Measurements from ENCODE around the gene PRKACA. TPM values are rescaled to one million over a fixed set of nuclear protein-coding genes. Genes with fewer than 3 reads are reported as not detected.

Gene PRKACA
- total and polyA plus RNA-seq, 2 donors: 41.8 to 91.4 TPM

GRCh38 chr19:14139944-14140343 lies 22.4 kb upstream of the PRKACA start:
- DNase-seq (ENCODE audit: extremely low spot score): no peak
- H3K4me1 ChIP-seq (ENCODE audit: insufficient read depth): no peaks in the 10 kb centered on the region
- WGBS: 78% methylated on average over 9 of the region's 9 CpGs
- no peak overlapping the region for H3K27ac ChIP-seq (ENCODE audit: low read depth)
- no peak overlapping the region for H3K4me3 ChIP-seq (ENCODE audit: low read depth, low read length)
- no peaks in the 10 kb centered on the region for H3K36me3 ChIP-seq (ENCODE audit: insufficient read depth)

DNA sequence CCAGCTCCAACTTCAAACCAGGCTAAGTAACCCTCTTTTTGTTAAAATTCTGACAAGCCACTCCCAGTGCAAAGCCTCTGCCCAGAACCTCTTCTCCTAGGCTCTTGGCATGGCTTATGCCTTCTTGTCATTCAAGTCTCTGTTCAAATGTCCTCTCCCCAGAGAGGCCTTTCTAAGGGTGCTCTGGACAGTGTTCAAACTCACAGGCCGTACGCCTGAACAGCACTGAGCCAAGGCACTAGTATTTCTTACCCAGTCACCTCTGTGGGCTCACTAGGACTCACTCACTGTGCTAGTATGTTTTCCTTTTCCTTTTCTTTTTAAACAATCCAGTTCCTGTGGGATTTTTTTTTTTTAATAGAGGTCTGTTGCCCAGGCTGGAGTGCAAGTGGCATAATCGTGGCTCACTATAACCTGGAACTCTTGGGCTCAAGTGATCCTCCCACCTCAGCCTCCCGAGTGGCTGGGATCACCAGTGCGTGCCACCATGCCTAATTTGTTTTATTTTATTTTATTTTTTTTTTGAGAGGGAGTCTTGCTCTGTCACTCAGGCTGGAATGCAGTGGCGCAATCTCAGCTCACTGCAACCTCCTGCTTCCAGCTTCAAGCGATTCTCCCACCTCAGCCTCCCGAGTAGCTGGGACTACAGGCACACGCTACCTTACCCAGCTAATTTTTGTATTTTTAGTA lies 21.2 kb upstream of the PRKACA start:
- WGBS: 83% methylated on average over 9 of the region's 9 CpGs
- H3K27ac ChIP-seq (ENCODE audit: low read depth): no peak overlapping the region
- no peak overlapping the region for H3K4me3 ChIP-seq (ENCODE audit: low read depth, low read length)
- H3K4me1 ChIP-seq (ENCODE audit: insufficient read depth): no peaks in the 10 kb centered on the region
- no peak for DNase-seq (ENCODE audit: extremely low spot score)
- no peaks in the 10 kb centered on the region for H3K36me3 ChIP-seq (ENCODE audit: insufficient read depth)

DNA sequence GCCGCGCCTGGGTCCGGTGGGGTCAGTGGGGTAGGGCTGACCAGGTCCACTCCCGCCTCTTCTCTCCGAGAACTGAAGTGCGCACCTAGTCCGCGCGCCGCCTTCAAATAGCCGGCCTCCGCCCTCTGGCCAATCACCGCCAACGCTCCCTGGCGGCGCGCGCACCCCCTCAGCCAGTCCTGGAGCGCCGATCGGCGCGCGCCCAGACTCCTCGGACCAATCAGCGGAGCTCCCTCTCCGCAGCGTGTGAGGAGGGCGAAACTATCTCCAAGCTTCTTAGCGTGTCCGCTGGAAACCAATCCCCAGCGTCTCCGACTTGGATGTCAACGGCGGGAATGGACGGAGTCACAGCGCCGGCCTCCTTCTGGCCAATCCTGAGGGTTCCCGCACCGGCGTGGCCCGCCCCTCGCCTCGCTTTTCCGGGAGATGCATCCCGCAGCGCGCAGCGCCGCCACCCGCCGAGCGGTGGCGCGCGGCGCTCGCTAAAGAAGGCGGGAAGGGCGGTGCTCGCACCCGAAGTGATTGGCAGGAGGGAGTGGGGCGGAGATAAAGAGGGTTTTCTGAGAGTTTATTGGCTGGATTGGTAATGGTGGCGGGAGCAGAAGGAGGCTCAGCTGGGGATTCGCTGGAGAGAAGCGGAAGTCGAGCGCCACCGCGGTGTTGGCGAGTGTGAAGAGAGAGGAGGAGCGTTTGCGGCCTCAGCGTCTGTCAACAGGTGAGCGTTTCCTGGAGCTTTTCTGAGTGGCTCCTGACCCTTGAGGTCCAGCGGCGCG lies 19.1 kb upstream of the PRKACA start, which contains the start of gene ASF1B:
Gene ASF1B, minus strand, starts transcription at position 81 of the 773 bp plus-strand sequence. CDS start 133 bp downstream, outside the sequence.
- peak within 1 kb of the TSS; percentile 53 for H3K4me3 ChIP-seq (ENCODE audit: low read depth, low read length)
- no peaks in the 10 kb centered on the region for H3K36me3 ChIP-seq (ENCODE audit: insufficient read depth)
- WGBS: under 1% methylated on average over 78 of the region's 78 CpGs
- H3K4me1 ChIP-seq (ENCODE audit: insufficient read depth): no peaks in the 10 kb centered on the region
- H3K27ac ChIP-seq (ENCODE audit: low read depth): peak within 1 kb of the TSS; percentile 89
- peak; percentile 99 for DNase-seq (ENCODE audit: extremely low spot score)

GRCh38 chr19:14135985-14136508 lies 18.5 kb upstream of the PRKACA start:
- no peaks in the 10 kb centered on the region for H3K36me3 ChIP-seq (ENCODE audit: insufficient read depth)
- no peaks in the 10 kb centered on the region for H3K4me1 ChIP-seq (ENCODE audit: insufficient read depth)
- DNase-seq (ENCODE audit: extremely low spot score): no peak
- H3K4me3 ChIP-seq (ENCODE audit: low read depth, low read length): peak overlapping the region; percentile 32
- under 1% methylated on average over 38 of the region's 38 CpGs for WGBS
- peak overlapping the region; percentile 3 for H3K27ac ChIP-seq (ENCODE audit: low read depth)

GRCh38 chr19:14135355-14135754 lies 17.8 kb upstream of the PRKACA start:
- no peak overlapping the region for H3K4me3 ChIP-seq (ENCODE audit: low read depth, low read length)
- DNase-seq (ENCODE audit: extremely low spot score): no peak
- 44% methylated on average over 6 of the region's 6 CpGs for WGBS

DNA sequence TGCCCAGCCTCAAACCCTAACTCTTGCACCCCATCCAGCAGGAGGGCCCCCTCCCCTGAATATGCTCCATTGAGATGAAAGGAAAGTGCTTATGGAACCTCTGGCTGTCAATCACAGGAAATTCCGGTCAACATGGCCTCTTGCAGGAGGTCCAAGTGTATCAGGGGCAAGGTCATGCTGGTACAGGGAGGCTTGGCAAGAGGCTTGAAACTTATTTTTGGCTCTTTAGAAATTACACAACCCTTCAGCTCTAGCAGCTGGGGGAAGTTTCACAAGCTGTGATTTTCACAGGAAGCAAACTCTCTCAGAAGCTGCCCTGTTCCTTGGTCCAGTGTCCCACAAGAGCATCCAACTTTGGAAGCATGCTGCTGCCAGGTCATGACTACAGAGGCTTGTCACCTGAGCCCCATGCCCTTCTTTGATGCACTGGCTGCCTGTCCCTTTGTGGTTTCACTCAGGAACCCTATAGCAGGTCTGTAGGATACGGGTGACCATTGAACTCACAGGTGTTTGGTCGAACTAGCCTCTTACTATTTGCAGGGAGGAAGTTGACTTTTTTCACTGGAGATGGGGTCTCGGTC lies 10.5 kb upstream of the PRKACA start:
- no peaks in the 10 kb centered on the region for H3K36me3 ChIP-seq (ENCODE audit: insufficient read depth)
- 88% methylated on average over 4 of the region's 4 CpGs for WGBS
- DNase-seq (ENCODE audit: extremely low spot score): no peak
- H3K4me3 ChIP-seq (ENCODE audit: low read depth, low read length): no peak overlapping the region
- no peaks in the 10 kb centered on the region for H3K4me1 ChIP-seq (ENCODE audit: insufficient read depth)
- H3K27ac ChIP-seq (ENCODE audit: low read depth): no peak overlapping the region

More at GRCh38 chr19:14135355-14135754, 17.8 kb upstream of the PRKACA start:
- Histone ChIP-seq H3K27ac (ENCODE audit: low read depth) (no peak overlapping the region), H3K36me3 (ENCODE audit: insufficient read depth) (no peaks in the 10 kb centered on the region), H3K4me1 (ENCODE audit: insufficient read depth) (no peaks in the 10 kb centered on the region)

DNA sequence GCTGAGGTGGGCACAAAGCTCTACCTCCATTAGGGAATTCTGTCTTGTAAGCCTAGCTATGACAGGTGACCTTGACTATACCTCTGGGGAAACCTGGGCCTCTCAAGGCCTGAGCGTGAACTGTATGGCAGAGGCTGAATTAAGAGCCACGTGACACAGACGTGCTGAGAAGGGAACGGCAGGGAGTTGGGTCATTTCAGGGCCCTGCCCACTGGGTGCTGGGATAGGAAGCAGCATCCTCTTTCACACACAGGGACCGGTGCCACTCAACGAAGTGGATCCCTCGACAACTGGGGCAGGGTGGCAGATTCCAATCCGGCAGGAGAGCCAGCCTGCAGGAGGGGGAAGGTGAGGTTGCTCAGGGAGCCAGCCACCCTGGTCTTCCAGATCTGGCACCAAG lies 9.6 kb upstream of the PRKACA start:
- Histone ChIP-seq H3K36me3 (ENCODE audit: insufficient read depth) (no peaks in the 10 kb centered on the region), H3K4me1 (ENCODE audit: insufficient read depth) (no peaks in the 10 kb centered on the region), H3K27ac (ENCODE audit: low read depth) (no peak overlapping the region), H3K4me3 (ENCODE audit: low read depth, low read length) (no peak overlapping the region)
- DNase-seq (ENCODE audit: extremely low spot score): no peak
- WGBS: 87% methylated on average over 8 of the region's 8 CpGs

- WGBS: 95% methylated on average over 6 of the region's 6 CpGs
- no peaks in the 10 kb centered on the region for H3K36me3 ChIP-seq (ENCODE audit: insufficient read depth)
- no peak for DNase-seq (ENCODE audit: extremely low spot score)
Observed at GRCh38 chr19:14122924-14123323, 5.4 kb upstream of the PRKACA start.

DNA sequence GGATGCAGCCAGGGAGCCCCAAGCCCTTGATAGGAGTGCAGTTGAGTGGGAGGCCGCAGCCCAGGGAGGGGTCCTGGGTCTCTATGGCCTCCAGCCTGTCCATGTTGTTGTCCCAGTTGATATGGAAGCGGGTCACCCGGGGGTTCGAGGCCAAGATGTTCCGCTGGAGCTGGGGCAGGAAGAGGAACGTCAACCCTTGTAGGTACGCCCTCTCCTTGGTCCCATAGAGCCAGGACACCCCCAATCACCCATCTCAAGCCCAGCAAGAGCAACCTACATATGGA lies 2.9 kb upstream of the PRKACA start:
- no peak for DNase-seq (ENCODE audit: extremely low spot score)
- H3K4me3 ChIP-seq (ENCODE audit: low read depth, low read length): no peak overlapping the region

More at GRCh38 chr19:14122924-14123323, 5.4 kb upstream of the PRKACA start:
- Histone ChIP-seq H3K27ac (ENCODE audit: low read depth) (no peak overlapping the region), H3K4me1 (ENCODE audit: insufficient read depth) (no peaks in the 10 kb centered on the region), H3K4me3 (ENCODE audit: low read depth, low read length) (no peak overlapping the region)

DNA sequence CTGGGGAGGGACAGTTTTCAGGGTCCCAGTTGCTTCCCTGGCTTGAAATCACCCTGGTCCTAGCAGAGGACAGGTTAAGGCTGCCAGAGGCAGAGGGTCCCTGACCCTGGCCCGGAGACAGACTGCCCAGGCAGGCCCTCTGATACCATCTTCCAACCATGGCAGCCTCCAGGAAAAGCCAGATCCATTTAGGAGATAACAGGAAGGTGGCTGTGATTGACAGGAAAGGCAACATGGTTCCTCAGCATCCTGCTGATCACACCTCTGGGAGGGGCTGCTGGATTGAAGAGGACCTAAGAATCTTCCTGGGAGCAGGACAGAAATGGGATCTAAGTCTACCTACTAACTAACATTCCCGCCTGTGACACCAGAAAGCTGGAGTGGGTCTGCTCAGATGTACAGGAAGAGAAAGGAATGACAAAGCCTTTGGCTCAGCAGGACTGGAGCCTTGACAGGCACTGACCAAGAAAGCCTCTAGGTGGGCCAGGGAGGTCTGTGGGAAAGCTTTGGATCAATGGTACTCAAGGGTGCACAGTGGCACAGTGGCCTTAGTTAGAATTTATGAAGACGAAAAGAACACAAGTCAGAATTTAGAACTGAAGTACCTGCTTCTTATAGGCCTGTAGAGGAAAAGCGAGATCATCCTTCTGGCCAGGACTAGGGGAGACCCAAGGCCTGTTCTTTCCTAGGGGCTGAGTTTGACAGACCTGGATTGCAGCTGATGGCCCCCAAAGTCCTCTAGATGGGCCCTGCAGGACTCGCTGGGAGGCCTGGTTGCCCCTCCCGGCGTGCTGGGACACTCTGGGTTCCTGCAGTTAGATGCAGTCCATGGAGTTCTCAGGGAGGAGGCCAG lies 2.3 kb upstream of the PRKACA start:
- no peak for DNase-seq (ENCODE audit: extremely low spot score)
- Histone ChIP-seq H3K36me3 (ENCODE audit: insufficient read depth) (no peaks in the 10 kb centered on the region), H3K4me3 (ENCODE audit: low read depth, low read length) (no peak overlapping the region), H3K4me1 (ENCODE audit: insufficient read depth) (no peaks in the 10 kb centered on the region), H3K27ac (ENCODE audit: low read depth) (peak overlapping the region; percentile 4)
- WGBS: 93% methylated on average over 7 of the region's 7 CpGs

More for the DNA sequence above, 2.9 kb upstream of the PRKACA start:
- WGBS: 97% methylated on average over 7 of the region's 7 CpGs
- no peak overlapping the region for H3K27ac ChIP-seq (ENCODE audit: low read depth)
- no peaks in the 10 kb centered on the region for H3K36me3 ChIP-seq (ENCODE audit: insufficient read depth)
- H3K4me1 ChIP-seq (ENCODE audit: insufficient read depth): no peaks in the 10 kb centered on the region

DNA sequence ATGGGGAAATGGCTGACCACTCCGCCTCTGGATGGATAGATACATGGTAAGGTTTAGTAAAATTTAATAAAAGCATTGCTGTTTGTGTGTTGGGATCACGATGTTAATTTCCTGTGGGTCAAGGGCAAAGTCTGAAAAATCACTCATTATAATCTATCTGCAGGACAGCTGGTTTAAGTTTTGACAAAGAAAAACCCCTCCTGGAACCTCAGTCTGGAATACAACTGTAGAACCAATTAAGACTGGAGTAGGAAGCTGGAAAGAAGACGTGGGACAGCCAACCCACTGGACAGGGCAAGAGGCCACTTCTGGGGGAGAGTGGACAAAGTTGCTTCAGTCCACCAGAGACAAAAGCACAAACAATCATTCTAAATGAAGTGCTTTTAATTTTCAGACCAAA lies 1.6 kb upstream of the PRKACA start:
- 60% methylated on average over 3 of the region's 3 CpGs for WGBS
- DNase-seq (ENCODE audit: extremely low spot score): no peak
- Histone ChIP-seq H3K27ac (ENCODE audit: low read depth) (peak overlapping the region; percentile 87), H3K36me3 (ENCODE audit: insufficient read depth) (no peaks in the 10 kb centered on the region), H3K4me1 (ENCODE audit: insufficient read depth) (no peaks in the 10 kb centered on the region), H3K4me3 (ENCODE audit: low read depth, low read length) (no peak overlapping the region)

DNA sequence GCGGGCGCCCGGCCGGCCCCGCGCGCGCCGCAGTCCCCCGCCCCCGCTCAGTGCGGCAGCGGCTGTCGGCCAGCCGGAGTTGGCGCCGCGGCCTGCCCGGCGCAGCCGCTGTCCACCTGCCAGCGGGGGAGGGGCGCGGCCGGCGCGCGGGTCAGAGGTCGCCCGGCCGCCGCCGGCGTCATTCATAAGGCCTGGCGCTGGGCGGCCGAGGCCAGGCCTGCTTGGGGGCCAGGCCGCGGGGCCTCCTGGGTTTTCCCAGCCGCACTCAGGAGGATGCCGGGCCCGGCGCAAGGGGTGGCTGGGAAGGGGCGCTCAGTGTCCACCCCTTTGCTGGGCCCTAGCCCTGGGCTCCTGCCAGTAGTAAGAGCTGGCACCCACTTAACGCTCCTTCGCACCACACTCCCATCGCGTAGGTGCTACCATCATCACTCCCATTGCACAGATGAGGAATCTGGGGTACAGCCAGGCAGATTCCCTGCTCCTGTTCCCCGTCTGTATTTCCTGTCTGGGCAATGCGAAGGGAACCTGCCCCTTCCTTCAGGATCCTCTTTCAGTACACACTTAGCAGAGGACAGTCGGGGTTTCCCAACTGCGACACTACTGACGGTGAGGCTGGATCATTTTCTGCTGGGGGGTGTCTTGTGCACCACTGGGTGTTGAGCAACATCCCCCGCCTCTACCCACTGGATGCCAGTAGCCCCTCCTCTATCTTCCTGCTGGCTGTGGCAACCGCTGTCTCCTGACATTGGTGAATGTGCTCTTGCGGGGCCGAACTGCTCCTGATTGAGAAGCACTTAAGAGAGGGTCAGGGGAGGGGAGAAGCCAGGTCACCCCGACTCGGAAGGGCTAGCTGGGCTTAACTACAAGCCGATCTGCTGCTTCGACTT lies 846 bp upstream of the PRKACA start:
- Histone ChIP-seq H3K27ac (ENCODE audit: low read depth) (peak overlapping the region; percentile 87), H3K4me3 (ENCODE audit: low read depth, low read length) (peak overlapping the region; percentile 49), H3K4me1 (ENCODE audit: insufficient read depth) (no peaks in the 10 kb centered on the region), H3K36me3 (ENCODE audit: insufficient read depth) (no peaks in the 10 kb centered on the region)
- no peak for DNase-seq (ENCODE audit: extremely low spot score)
- WGBS: 2% methylated on average over 61 of the region's 61 CpGs
